HG03135 (cell line): ENCODE results near the gene AAMDC.
"Not testable (repeated sequence)": the region's sequence is repeated elsewhere in the genome, so short reads cannot be mapped to it uniquely, and the experiment has no call there.

Experiments used
- ATAC-seq: cut with Tn5 transposase; IDR thresholded peaks from one replicate; pipeline ENCODE4 v1.9.1; 2021; ENCODE audit warnings: mild to moderate bottlenecking, moderate library complexity; ENCODE audit not compliant: unreplicated experiment

The AAMDC gene

DNA sequence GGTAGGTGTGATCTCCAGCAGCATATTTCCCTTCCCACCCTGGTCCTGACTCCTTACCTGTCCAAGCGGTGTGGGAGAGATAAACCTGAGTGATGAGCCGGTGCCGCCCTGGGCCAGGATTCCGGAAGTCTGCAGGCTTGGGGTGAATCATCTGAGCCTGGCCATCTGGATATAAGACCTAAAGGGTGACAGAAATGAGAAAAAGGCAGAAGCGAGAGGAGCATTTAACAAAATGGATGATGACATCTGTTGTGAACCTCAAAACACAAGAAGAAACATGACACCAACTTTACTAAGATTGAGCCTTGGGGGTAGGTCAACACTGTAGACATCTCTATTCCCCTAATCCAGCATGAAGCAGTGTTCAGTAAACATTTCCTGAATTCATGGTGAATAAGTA is 62.8 kb downstream of the AAMDC start:
- no peak for ATAC-seq

DNA sequence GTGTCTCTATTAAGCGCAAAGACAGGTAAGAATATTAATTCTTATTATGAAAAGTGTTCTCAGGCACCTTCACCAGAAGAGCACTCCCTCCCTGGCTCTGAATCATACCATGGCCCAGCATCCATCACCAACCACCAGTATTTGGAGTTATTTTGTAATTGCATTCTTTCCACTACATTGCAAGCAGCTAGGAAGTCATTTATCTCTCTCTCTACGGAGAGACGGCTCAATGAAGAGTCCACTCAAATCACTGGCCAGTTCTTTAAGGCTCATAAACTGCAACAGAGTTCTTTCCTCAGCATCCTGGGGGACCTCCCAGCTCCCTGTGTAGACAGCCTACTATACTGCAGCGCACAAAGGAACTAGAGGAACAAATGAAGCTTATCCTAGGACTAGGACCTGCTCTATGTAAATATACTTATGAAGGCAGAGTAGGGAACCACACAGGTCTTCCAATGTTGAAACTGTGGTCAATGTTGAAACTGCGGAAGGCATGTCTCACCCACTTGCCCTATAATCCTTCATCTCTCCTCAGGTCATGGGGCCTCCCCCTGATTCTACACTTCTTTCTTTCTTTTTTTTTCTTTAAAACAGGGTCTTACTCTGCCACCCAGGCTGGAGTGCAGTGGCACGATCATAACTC is 63.4 kb downstream of the AAMDC start:
- no peak for ATAC-seq

DNA sequence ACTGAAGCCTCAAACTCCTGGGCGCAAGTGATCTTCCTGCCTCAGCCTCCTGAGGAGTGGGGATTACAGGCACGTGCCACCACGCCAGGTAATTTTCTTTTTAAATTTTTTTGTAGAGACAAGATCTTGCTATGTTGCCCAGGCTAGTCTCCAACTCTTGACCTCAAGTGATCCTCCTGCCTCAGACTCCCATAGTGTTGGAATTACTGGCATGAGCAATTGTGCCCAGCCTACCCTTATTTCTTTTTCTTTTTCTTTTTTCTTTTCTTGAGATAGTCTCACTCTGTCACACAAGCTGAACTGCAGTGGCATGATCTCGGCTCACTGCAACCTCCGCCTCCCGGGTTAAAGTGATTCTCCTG is 63.9 kb downstream of the AAMDC start:
- no peak for ATAC-seq

DNA sequence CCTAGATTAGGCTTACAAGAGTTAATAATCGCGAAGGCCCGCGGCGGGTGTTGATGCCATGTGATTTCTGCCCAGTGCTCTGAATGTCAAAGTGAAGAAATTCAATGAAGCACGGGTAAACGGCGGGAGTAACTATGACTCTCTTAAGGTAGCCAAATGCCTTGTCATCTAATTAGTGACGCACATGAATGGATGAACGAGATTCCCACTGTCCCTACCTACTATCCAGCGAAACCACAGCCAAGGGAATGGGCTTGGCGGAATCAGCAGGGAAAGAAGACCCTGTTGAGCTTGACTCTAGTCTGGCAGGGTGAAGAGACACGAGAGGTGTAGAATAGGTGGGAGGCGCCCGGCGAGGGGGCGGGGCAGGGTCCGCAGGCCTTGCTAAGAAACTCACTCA is 65.5 kb downstream of the AAMDC start:
- ATAC-seq: no peak

DNA sequence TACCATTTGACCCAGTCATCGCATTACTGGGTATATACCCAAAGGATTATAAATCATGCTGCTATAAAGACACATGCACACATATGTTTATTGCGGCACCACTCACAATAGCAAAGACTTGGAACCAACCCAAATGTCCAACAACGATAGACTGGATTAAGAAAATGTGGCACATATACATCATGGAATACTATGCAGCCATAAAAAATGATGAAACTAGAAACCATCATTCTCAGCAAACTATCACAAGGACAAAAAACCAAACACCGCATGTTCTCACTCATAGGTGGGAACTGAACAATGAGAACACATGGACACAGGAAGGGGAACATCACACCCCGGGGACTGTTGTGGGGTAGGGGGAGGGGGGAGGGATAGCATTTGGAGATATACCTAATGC is 68.1 kb downstream of the AAMDC start:
- not testable (repeated sequence) for ATAC-seq

- not testable (repeated sequence) for ATAC-seq
These were observed 69.2 kb downstream of the AAMDC start for GRCh38 chr11:77890100-77890614.

GRCh38 chr11:77890619-77891056 is 69.7 kb downstream of the AAMDC start:
- not testable (repeated sequence) for ATAC-seq

GRCh38 chr11:77891256-77891655 is 70.3 kb downstream of the AAMDC start:
- ATAC-seq: not testable (repeated sequence)

DNA sequence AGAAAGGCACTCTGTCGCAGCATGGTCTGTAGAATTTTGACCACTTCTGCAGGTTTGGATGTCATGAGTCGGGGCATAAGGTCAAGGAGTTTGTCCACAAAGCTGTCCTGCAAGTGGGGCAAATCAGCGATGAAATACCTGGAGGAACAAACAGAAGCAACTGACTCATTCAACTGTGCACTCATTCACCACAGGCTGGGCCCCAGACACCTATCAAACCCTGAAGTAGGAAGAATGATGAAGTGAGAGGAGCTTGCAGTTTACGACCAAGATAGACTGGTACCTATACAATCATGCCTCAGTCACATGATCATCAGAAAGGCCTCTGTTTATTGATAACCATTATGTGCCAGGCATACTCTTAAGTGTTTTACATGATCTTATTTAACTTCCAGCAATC is 70.8 kb downstream of the AAMDC start:
- not testable (repeated sequence) for ATAC-seq

- ATAC-seq: not testable (repeated sequence)
These were observed 74.0 kb downstream of the AAMDC start for GRCh38 chr11:77894949-77895348.

DNA sequence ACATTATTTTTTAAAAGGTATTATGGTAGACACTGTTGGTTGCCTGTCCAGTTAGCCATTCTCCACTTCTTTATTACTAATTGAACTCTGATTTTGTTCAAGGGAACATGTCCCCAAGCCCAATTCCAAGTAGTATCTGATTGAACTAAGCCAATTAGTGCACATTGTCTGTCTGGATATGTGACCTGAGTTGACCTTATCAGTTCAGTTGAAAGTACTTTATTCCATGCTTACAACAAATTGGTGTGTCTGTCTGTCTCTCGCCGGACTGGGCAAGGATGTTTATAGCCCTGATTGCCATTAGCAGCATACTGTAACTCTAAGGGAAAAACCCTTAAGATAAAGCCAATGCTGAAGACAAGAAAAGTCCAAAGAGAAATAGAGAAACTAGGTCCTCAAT is 87.9 kb downstream of the AAMDC start:
- ATAC-seq: no peak

- no peak for ATAC-seq
These were observed 88.3 kb downstream of the AAMDC start for GRCh38 chr11:77909277-77909676.

DNA sequence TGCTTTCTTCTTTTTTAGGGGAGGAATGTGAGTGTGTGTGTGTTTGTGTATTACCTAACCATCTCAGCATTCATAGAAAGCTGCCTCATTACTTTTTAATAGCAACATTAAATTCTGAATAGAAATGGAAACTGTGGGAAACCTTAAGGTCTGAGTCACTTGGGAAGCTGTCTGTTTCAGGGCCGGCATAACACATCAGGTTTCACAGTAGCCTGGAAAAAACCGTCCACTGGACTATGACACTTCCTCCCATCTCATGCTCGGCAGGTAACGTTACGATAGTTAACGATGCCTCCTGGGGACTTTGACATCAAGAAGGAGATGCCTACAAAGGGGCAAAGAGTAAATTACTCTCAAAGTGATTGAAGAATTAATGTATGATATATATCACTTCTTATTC is 89.9 kb downstream of the AAMDC start:
- not testable (repeated sequence) for ATAC-seq

DNA sequence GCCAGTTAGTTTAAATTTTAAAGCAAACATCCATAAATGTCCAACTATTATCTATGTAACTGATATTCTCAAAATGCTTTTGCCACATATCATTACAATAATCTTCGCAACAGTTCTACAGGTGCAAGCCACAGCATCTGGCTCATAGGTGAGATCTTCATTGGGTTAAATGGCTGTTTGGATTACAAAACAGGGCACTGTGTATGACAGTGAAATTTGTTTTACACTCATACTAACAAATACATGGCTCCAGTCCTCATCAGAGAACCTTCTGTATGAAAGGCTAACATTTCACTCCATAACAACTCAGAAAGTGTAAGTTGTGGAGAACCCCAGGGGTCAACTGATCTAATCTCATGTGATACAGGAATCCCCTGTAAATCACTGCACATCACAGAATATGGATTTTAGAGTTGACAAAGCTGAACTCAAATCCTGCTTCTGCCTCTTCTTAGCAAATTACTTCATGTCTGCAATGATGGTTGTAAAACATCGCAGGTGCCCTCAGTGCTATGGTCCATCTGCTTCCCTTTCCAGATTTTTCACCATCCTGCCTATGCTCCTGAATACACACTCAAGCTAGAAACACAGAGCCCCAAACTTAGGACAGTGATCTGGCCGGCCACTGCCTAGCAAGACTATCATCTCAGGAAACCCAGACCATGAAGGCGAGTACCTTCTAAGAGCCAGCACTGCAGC is 92.8 kb downstream of the AAMDC start:
- not testable (repeated sequence) for ATAC-seq

DNA sequence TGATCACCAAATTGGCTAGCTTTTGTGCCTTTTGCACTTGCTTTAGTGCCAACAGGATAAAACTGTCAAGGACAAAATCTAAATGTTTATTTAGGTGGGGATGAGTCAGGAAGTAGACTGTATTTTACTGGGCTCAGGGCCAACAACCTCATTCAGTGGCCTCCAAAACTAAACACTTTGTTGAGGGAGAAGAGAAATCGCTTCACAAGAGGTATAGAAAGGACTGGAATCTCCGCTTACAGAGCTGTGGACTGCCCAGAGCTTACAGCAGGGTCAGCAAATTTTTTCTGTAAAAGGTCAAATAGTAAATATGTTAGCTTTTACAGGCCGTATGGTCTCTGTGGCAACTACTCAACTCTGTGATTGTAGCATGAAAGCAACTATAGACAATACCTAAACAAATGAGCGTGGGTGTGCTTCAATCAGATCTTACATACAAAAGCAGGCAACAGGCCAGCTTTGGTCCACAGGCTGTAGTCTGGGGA is 93.4 kb downstream of the AAMDC start:
- not testable (repeated sequence) for ATAC-seq

DNA sequence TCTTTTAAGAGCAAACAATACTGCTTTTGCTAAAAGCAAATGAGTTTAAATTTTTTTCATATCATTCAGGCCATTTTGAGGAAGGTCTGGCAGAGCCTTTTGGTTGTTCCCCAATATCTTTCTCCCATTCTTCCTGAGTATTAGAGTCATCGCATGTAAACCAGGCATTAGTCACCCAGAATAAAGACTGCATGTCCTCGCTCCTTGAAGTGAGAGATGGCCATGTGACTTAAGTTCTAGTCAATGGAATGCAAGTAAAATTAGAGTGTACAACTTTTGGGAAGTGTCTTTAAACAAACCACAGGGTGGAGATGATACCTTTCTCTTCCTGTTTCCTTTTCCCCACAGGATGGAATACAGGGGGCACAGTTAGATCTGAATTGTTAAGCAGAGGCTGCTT is 96.8 kb downstream of the AAMDC start:
- not testable (repeated sequence) for ATAC-seq
